GM21367 (cell line): ENCODE results near the gene LRRC37A.
"Not testable (repeated sequence)": the region's sequence is repeated elsewhere in the genome, so short reads cannot be mapped to it uniquely, and the experiment has no call there.

Experiments
- ATAC-seq: cut with Tn5 transposase; IDR thresholded peaks from one replicate; pipeline ENCODE4 v1.9.1; 2021; ENCODE audit not compliant: unreplicated experiment

LRRC37A gene

DNA sequence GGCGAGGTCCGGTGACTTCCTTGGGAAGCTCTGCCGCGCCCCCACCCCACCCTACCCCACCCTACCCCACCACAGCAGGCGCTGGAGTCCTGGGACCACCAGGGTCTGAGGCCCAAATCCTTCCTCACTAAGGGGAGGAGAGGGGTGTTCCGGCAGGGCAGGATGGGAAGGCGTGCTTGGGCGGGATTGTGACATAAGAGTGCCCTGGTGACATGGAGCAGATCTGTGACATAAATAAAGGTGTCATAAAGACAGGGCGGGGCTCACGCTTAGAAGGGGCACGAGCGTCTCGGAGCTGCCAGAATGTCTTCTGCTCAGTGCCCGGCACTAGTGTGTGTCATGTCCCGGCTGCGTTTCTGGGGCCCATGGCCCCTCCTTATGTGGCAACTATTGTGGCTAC is at the start of gene LRRC37A:
Gene LRRC37A (plus strand): TSS at position 301 of the 400 bp plus-strand sequence. CDS start 3 bp downstream, at position 304.
- ATAC-seq: not testable (repeated sequence)

DNA sequence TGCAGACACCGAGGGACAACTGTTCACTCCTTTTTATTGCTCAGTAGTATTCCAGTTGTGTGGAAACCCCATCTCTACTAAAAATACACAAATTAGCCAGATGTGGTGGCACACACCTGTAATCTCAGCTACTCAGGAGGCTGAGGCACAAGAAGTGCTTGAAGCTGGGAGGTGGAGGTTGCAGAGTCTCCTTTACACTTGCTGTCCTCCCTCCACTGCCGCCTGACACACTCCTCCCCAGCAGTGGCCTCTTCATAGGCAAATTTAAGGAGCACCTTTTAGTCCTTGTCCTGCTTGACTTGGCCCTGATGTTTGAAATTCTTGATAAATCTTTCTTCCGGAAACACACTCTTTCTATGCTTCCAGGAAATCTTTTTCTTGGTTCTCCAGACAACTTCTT is 45.8 kb upstream of the LRRC37A start:
- not testable (repeated sequence) for ATAC-seq

DNA sequence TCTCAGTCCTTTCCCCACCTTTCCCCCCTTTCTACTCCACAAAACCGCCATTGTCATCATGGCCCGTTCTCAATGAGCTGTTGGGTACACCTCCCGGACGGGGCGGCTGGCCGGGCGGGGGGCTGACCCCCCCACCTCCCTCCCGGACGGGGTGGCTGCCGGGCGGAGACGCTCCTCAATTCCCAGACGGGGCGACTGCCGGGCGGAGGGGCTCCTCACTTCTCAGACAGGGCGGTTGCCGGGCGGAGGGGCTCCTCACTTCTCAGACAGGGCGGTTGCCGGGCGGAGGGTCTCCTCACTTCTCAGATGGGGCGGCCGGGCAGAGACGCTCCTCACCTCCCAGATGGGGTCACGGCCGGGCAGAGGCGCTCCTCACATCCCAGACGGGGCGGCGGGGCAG is 42.1 kb upstream of the LRRC37A start:
- ATAC-seq: not testable (repeated sequence)

DNA sequence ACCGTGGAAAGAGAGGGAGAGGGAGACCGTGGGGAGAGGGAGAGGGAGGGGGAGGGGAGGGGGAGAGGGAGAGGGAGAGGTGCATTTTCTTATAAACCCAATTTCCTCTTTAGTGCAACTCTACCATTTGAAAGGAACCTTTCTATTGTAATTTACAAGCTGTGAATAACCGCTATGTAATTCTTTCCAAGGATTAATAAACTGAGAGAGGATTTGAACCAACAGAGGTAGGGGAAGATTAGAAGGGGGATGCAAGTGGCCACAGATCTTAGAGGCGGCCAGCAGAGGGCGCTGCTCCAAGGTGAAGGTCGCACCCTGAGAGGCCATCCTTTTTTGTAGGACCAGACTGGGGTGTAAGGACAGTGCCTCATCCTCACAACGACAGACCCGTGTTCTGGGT is 41.2 kb upstream of the LRRC37A start:
- not testable (repeated sequence) for ATAC-seq

DNA sequence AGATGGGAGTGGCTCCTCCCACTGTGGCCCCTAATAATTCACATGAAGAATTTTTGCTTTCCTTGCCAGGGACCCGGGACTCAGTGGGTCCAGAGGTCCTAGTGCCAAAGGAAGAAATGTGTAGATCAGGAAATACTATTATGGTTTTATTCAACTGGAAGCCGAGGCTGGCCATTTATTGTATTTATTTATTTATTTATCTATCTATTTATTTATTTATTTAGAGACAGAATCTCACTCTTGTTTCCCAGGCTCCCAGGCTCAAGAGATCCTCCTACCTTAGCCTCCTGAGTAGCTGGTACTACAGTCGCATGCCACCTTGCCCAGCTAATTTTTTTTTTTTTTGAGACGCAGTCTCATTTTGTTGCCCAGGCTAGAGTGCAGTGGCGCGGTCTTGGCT is 40.7 kb upstream of the LRRC37A start:
- ATAC-seq: not testable (repeated sequence)

DNA sequence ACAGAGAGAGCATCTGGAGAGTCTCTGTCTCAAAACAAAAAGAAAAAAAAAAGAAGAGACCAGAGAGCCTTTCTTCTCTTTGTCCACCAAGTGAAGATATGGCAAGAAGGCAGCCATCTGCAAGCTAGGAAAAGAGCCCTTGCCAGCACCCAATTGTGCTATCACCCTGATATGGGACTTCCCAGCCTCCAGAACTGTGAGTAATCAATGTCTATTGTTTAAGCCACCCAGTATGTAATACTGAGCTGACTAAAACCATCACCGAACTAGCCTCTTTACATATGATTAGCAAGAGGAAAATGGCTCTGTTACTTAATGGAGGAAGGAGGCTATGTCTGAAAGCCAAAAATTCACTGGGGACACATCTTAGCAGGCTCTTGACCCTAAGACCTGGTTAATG is 38.6 kb upstream of the LRRC37A start:
- ATAC-seq: not testable (repeated sequence)

DNA sequence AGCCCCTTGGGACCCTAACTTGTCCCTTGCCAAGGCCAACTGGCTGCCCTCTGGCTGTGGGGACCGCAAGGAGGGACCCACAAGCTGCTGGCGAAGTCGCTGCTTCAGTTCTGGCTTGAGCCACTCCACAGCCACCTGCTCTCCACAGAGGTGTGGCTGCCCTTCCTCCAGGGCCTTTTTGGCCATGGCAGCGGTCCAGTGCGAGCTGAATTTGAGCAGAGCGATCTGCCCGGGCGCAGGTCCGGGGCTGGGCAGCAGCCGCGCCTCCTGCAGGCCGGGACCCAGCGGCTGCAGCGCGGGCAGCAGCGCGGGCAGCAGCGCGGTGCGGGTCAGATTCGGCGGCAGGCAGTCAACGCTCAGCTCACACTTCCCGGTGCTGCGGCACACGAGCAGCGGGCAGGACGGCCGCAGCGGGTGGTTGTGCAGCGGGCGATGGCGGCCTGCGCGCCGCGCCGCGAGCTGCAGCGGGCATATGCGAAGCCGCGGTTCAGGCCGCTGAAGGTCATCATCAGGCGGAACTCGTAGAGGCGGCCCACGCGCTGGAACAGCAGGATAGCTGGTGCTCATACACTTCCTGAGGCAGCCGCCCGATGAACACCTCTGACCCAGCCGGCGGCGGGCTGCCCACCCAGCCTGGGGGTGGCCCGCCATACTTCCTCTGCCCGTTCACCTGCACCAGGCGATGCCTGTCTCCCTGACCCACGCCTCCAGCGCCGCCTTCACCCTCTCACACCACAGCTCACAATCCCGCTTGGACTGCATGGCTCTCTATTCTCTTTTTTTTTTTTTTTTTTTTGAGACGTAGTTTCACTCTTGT is 34.9 kb upstream of the LRRC37A start:
- not testable (repeated sequence) for ATAC-seq

DNA sequence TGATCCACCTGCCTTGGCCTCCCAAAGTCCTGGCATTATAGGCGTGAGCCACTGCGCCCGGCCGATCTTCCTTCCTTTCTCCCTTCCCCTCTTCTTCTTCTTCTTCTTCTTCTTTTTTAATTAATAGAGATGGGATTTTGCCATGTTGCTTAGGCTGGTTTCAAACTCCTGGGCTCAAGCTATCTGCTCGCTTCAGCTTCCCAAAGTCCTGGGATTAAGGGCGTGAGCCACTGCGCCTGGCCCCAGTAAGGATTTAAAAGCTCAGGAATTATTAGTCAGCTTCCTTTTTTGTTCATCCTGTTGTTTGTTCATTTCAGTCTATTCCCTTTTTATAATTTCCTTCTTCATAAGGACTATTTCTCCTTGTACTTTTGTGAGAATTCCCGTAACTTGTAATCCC is 32.7 kb upstream of the LRRC37A start:
- no peak for ATAC-seq

DNA sequence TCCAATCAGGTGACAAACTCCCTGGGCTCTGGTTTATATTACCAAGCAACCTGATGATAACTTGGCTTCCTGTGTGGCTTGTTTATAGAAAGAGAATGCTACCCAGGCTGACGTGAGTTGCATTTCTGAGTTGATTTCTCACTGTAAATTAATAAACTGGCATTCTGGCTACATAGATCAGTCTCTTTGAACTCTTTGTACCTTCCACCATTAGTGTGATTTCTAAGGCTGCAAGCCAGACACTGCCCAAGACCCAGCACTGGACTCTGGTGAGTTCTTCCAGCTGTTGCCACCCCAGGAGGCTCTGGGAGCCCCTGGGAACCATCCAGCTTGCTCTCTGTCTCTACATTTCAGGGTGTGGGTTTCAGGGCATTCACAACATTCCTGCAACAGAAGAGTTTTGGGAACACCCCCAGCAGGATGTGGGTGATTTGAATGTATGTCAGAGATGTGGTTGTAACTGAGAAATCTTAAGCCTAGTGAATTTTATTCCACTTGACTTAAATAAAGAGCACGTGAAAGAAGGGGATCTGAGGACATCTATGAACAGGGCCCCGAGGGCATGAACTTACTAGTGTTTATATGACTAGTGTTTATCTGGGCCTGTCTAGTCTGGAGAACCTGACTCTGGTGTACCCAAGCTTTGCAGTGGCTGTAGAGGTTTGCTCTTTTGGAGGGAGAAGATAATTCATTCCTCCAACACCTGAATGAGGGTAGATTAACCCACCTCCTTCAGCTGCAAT is 30.3 kb upstream of the LRRC37A start:
- no peak for ATAC-seq

DNA sequence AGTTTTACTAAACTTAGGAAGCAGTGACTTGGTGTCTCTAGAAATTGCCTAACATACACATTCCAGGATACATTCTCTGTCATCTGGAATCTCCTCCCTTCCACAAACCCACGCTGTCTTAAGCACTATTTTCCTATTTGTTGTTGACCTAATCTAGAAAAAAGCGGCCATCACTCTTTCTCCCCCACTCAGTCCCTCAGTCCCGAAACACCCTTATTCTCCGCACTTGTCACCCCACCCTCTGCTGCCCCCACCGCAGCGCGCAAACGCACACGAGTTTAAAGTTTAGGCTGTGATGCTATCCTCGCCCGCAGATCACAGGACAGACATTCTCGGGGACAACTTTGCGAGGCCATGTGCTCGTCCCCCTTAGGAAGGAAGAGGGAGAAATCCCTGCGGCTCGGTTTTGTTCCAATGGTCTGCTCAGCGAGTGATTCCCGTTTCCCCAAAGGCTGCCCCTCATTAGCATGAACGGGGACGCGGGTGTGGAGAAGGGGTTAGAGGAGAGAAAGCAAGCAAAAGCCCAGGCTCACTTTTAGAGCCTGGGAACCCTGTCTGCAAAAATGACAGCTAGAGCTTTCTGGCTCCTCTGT is 28.8 kb upstream of the LRRC37A start:
- not testable (repeated sequence) for ATAC-seq

DNA sequence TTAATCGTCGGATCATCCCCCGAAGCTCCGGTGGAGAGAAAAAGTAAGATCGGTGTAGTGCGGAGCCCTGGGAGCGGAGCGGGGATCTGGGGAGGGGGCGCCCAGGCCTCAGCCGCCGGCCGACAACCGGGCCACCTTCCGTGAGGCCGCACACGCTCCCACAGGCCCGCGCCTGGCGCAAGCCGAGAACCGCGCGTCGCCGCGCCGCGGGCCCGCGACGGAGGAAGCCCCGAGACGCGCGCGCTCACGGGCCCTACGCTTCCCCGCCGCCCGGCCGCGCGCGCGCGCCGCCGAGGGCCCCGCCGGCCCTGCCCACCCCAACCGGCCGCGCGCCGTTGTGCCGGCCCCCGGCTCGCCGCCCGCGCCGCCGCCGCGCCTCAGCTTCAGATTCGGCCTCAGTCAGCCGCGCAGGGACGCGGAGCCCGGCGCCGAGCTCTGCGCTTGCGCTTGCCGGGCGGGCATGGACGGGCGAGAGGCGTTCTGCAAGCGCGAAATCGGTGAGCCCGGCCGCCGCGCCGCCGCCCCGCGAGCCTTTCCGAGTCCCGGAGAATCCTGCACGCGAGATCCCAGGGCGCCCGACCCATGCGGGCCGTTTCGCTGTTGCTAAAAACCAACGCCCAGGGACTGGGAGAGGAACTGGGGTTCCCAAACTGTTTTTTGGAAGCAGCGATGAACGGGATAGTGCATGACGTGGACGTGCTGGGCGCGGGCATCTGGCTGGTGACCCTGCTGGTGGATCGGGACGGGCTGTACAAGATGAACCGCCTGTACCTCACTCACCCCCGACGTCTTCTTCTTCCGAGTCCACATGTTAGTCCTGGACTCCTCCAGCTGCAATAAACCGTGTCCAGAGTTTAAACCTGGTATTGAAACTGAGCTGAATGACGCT is 28.0 kb upstream of the LRRC37A start:
- ATAC-seq: peak; percentile 66

DNA sequence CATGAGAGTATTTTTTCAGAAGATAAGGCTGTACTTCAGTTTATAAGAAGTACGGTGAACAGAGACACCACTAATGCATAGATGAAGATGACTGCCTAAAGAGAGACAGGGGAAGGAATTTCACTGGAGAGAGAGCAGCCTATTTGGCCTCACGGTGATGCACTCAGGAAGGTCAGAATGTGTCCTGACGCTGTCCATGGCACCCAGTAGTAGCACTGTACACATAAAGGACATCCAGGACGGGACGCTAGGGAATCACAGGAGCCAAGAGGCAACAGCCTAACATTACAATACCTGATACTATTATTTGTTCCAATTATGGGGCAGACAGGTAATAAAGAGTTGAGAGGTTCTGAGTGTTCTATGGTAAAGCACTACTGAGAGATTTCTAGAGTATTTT is 24.9 kb upstream of the LRRC37A start:
- no peak for ATAC-seq

DNA sequence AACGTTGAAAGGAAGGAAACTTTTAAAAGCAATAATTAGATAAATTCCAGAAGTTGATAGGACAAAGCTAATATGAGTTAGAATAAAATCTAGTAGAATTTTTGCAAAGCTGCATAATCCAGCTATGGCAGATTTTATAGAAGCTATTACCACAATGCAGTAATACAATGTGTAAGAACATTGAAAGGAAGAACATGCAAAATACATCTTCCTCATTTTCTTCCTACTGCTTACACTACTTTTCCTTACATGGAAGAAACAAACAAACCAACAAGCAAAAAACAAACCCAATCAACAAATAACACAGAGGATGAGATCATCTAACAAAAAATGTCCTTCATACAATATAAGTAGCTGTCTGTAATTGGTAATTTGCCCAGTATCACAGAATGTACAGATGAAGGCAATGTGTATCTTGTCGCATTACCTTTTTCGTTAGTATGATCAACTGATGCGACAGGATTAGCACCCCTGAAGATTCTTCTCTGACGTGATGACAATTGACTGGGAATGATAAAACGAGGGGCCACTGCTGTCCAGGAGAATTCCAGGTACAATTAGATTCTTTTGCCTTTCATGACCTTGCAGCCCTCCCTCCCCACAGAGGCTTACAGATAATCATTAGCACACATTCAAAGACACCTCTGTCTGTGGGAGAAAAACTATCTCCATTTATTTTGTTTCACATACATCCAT is 21.2 kb upstream of the LRRC37A start:
- no peak for ATAC-seq

DNA sequence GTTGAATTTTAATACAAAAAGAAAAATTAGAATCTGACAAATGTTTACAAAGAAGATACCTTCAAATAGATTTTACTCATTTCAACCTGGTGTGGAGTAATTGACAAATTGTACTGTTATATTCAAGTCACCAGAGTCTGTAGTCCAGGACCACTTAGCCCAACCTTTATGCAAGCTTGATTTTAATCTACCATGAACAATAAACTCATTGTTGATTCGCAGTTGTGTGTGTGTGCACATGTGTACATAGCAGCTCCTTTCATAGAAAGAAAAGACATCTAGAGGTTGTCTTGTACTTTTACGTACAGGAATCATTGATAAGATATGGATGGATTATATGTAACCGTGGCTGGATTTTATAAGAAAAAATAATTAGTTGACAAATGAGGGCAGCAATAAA is 20.7 kb upstream of the LRRC37A start:
- ATAC-seq: no peak

DNA sequence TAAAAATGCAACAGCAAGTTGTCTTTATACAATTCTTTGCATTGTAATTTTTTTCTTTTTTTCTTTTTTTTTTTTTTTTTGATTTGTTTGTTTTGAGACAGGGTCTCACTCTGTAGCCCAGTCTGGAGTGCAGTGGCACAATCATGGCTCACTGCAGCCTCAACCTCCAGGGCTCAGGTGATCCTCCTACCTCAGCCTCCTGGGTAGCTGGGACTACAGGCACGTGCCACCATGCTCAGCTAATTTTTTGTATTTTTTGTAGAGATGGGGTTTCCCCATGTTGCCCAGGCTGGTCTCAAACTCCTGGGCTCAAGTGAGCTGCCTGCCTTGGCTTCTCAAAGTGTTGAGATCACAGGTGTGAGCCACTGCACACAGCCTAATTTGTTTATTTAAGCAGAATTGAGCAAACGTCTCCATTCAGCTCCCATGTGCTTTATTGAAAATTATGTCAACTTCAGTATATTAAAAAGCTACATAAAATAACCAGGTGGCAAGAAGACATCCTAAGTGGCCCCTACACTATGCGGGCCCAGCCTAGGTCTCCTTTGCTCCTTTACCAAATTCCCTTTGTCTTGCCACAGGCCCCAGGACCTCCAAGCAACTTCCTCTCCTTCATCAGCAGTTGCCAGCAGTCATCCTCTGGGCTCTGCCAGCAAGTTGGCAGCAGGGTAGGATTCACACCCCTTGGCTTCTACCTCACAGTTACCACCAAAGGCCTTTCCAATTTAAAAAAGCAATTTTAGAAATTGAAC is 18.0 kb upstream of the LRRC37A start:
- not testable (repeated sequence) for ATAC-seq

DNA sequence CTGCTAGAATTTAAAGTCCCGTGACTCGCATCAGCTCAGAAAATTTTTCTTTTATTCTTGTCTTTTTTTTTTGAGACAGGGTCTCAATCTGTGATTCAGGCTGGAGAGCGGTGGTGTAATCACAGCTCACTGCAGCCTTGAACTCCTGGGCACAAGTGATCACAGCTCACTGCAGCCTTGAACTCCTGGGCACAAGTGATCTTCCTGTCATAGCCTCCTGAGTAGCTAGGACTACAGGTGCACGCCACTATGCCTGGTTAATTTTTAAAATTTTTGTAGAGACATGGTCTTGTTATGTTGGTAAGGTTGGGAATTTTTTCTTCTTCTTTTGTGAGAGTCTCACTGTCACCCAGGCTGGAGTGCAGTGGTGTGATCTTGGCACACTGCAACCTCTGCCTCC is 13.6 kb upstream of the LRRC37A start:
- not testable (repeated sequence) for ATAC-seq

DNA sequence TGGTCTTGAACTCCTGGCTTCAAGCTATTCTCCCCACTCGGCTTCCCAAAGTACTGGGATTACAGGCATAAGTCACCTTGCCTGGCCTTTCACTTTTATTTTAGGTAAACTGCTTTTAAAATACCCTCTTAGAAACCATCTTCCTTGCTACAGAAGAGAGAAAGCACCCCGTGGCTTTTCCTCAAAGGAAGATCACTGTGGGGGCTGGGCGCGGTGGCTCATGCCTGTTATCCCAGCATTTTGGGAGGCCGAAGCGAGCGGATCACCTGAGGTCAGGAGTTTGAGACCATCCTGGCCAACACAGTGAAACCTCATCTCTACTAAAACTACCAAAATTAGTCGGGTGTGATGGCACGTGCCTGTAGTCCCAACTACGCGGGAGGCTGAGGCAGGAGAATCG is 12.3 kb upstream of the LRRC37A start:
- ATAC-seq: not testable (repeated sequence)

DNA sequence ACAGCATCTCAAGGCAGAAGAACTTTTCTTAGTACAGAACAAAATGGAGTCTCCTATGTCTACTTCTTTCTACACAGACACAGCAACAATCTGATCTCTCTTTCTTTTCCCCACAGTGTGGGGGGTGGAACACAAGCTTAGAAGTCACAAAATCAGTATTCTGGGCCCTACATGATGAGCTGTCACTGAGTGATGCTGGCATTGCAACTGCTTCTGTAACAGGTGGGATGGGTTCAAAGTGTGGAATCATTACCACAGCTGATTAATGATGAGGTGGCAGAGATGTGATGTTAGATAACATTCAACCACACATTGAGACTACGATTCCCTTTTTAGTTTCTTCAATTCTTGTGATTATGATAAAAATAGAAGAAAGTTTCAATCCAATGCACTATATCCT is 10.5 kb upstream of the LRRC37A start:
- ATAC-seq: not testable (repeated sequence)

DNA sequence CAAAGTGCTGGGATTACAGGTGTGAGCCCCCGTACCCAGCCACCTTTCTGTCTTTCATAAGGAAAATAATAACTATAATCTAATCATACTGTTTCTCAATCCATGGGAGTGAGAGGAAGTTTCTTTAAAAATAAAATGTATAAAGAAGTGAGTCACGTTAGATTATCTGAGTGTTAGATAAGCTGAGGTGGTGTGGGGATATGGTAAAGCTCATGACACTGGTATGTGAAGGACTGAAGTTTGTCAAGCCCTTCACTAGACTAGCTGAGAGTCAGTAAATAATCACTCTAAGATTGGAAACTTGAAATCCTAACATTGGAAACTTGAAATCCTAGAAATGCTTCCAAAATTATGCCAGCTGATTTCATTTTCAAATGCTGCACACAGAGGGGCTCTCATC is 9.4 kb upstream of the LRRC37A start:
- not testable (repeated sequence) for ATAC-seq
